IPS-NIHi11 (cell line): Measurements from ENCODE around the gene CENPF.

ENCODE experiments used
- DNase-seq: peaks from one replicate; pipeline ENCODE4 v3.0.0; 2012; ENCODE audit warnings: mixed read lengths, low spot score

Gene CENPF

GRCh38 chr1:214623430-214623829 is 20.4 kb downstream of the CENPF start:
- DNase-seq, result no peak

DNA sequence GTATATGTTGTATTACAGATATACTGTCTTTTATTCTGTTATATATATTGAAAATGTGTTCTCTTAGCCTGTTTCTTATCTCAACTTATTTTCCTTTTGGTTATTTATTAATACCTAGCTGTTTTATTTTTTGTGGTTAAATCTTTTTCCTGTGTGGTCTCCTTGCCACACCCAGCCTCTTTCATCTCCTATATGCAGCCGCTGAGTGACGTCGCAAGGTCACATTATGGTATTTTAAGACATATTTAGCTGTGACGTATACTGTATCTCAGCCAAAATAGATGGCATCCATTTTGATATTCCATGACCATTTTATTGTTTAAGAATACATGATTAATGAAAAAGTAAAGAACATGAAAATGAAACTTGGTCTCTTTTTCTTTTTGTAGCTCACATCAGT is 29.1 kb downstream of the CENPF start:
- DNase-seq, result no peak

DNA sequence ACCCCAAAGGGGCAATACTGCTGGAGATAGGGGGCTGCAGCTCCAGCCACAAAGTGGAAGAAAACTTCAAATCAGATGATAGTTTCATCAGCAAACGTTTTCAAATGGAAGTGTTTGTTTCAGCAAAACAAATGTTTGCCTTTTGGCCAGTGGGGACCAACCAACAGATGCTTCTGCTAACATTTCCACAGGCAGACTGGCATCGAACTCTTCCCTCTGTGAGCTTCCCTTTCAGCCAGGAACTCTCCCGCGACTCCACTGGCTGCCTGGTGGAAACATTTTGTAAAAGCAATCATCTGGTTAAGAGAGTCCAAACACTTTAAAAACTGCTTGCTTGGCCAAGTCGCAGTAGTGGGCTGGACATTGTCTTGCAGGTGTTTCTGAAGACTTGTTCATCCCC is 30.7 kb downstream of the CENPF start:
- DNase-seq, result no peak

GRCh38 chr1:214634267-214634666 is 31.3 kb downstream of the CENPF start:
- DNase-seq, result no peak

DNA sequence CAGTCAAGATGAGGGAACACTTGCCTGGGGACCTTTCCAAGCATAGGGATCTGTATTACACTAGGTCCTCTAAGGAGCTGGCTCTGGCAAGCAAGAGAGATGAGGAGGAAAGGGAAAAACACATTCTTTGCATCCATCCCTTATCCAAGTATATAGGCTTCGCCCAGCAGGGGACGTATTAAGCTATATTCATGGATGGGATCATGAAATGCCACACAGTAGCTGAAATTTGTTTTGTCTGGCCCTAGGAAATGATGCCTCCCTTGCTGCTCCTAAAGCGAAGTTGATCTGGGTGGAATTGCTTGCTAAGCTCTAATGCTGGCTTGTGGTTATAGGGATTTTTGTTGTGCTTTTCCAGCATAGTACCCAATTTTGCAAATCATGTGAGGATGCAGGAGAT is 32.1 kb downstream of the CENPF start:
- no peak for DNase-seq

DNA sequence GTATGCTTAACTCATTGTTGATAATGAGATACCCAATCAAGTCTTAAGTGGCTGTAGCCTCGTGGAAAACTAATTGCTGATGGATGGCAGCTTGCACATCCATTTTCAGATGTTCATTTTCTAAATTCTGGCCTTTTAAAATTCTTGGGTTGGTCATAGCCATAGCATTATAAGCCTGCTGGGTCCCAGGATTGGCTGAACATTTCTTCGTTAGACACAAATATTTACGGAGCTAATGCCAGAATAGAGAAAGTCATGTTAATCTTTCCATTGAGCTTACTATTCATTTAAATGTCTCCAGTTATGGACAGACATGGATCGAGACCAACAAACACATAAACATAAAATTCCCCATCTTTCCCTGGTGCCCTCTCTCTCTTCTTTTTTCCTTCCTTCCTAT is 32.5 kb downstream of the CENPF start:
- no peak for DNase-seq

- no peak for DNase-seq
Observed at GRCh38 chr1:214636436-214636835, 33.4 kb downstream of the CENPF start.

DNA sequence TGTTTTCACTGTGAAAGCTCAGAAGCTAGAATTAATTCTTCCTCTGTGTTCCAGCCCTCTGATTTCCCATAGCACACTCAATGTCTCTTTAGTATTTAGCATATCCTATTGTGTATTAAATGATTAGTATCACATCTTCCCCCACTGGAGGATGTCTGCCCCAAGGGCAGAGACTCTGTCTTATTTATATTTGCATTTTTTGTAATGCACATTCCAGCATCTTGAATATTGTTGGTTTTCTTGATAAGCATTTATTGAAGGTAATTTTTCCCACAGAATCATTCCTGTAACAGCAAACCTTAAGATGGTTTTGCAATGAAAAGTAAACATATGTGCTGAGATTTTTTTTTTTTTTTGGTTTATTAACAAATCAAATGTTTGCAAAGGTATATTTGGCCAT is 34.1 kb downstream of the CENPF start:
- no peak for DNase-seq

DNA sequence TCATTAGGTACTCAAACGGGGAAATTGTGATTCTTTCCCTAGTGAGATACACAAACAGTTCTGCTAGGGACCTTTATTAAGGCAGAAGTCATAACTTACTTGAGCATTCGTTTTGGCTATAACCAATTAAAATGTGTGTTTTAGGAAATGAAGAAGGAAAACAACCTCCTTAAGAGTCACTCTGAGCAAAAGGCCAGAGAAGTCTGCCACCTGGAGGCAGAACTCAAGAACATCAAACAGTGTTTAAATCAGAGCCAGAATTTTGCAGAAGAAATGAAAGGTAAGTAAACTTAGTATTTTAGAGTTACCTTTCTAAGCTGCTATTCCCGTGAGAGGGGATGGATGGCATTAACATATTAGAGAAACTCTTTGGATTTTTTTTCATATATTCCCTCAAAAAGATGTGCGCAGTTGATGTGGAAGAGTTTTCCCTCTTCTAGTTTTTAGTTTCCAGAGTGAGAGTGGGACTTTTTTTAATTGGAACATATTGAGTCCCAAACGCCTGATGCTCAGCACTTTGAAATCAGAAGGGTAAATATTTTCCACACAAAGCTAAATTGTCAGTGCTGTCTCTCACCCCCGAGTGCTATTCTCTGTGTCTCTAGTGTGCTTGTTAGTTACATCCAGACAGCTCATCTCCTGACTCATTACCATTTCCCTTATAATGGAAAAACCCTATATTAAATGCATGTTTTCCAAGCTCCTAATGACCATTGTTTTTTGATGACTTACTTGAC is 34.9 kb downstream of the CENPF start:
- DNase-seq, result peak; percentile 39

- DNase-seq, result no peak
Observed at GRCh38 chr1:214638459-214638807, 35.4 kb downstream of the CENPF start.

- DNase-seq, result no peak
Observed at GRCh38 chr1:214638997-214639396, 36.0 kb downstream of the CENPF start.

- DNase-seq, result no peak
Observed at GRCh38 chr1:214640431-214641213, 37.6 kb downstream of the CENPF start.

- DNase-seq, result no peak
Observed at GRCh38 chr1:214641214-214641895, 38.4 kb downstream of the CENPF start.

DNA sequence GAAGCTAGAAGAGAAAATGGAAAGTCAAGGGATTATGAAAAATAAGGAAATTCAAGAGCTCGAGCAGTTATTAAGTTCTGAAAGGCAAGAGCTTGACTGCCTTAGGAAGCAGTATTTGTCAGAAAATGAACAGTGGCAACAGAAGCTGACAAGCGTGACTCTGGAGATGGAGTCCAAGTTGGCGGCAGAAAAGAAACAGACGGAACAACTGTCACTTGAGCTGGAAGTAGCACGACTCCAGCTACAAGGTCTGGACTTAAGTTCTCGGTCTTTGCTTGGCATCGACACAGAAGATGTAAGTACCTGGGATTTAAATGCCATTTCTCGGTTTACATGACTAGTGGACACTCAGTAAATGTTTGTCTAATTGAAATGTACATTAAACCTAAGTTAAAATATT is 40.0 kb downstream of the CENPF start:
- no peak for DNase-seq

DNA sequence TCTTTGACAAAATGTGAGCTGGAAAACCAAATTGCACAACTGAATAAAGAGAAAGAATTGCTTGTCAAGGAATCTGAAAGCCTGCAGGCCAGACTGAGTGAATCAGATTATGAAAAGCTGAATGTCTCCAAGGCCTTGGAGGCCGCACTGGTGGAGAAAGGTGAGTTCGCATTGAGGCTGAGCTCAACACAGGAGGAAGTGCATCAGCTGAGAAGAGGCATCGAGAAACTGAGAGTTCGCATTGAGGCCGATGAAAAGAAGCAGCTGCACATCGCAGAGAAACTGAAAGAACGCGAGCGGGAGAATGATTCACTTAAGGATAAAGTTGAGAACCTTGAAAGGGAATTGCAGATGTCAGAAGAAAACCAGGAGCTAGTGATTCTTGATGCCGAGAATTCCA is 42.7 kb downstream of the CENPF start:
- DNase-seq, result no peak

DNA sequence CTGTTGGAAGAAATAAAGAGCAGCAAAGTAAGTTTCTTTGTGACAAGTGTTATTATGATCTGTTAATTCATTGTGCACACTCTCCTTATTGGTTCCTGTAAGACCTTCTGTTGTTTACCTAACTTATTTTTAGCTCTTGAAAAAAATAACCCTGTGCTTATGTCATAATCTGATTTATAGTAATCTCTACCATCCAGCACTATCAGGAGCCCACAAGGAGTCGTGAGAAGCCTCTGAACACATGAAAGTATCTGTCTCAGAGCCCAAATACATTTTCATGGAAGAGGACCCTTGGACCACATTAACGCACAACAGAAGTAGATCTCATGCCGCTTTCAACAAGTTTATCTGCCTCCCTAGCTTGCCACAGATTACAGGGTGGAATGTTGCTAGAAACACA is 45.8 kb downstream of the CENPF start:
- no peak for DNase-seq

GRCh38 chr1:214649607-214650006 is 46.6 kb downstream of the CENPF start:
- no peak for DNase-seq

DNA sequence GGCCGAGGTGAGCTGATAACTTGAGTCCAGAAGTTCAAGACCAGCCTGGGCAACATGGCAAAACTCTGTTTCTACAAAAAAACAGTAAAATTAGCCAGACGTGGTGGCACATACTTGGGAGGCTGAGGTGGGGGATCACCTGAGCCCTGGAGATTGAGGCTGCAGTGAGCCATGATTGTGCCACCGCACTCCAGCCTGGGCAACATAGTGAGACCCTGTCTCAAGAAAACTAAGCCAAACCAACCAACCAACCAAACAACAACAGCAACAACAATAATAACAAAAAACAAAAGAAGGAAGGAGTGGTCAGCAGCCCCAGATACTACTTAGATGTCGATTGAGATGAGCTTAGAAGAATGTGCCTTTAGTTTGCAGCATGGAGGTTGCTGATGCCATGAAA is 47.7 kb downstream of the CENPF start:
- DNase-seq, result no peak

GRCh38 chr1:214657299-214657698 is 54.3 kb downstream of the CENPF start:
- DNase-seq, result no peak

DNA sequence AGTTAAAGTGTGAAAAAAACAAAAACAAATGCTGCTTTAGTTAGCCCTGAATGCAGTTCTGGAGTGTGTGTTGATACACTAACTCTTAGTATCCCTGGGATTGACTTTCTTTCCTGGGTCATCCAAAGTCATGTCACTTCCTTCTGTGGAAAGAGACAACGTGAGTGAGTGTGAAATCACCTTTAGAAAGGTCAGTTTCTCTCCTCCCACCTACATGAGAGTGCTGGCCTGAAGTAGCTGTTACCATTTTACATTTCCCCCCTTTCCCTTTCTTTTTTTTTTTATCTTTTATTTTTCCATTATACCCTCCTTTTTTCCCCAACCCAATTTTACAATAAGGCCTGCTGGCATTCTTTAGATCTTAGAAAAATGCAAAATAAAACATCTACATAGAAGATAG is 55.2 kb downstream of the CENPF start:
- no peak for DNase-seq

GRCh38 chr1:214658785-214659184 is 55.8 kb downstream of the CENPF start:
- peak; percentile 13 for DNase-seq

DNA sequence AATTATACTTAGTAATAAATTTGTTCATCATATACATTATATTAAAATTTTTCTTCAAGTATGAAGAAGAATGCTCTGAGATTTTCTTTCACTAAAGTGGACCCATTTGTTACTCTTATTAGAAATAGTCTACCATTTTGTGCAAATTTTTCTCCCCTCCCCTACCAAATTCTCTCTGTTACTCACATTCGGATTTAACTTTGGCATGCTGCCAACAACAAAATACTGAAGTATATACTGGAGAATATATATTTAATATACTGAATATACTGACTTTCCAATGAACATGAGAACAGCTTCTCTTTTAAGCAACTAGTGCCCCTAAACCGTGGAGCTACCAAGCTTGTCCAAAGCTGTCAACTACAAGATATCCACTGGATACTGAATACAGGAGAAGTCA is 57.2 kb downstream of the CENPF start:
- DNase-seq, result no peak

GRCh38 chr1:214660900-214661299 is 57.9 kb downstream of the CENPF start:
- DNase-seq, result no peak
